Activated T-helper 17 cell treated with anti-CD3 and anti-CD28 coated beads, Interleukin-2, amount 50 U/mL, for 72 hours (primary cell): ENCODE data around the gene HDAC4. TPM values are rescaled to one million over a fixed set of nuclear protein-coding genes. Genes with fewer than 3 reads are reported as not detected.

Source experiments
- ATAC-seq: fragments of 150-1000 bp; cut with Tn5 transposase; replicated peaks from 2 replicates; pipeline ENCODE4 v1.10.0; 2021; ENCODE audit warnings: mild to moderate bottlenecking, moderate library complexity
- H3K27ac Mint-ChIP-seq: one replicate; pipeline ENCODE4 v1.8.0; 2022; ENCODE audit warnings: mixed read lengths
- H3K27me3 Mint-ChIP-seq: one replicate; pipeline ENCODE4 v1.8.0; 2022; ENCODE audit warnings: mixed read lengths
- H3K36me3 Mint-ChIP-seq: one replicate; pipeline ENCODE4 v1.8.0; 2022; ENCODE audit warnings: low read depth, mild to moderate bottlenecking, mixed read lengths
- H3K4me1 Mint-ChIP-seq: one replicate; pipeline ENCODE4 v1.8.0; 2022; ENCODE audit warnings: mixed read lengths
- H3K4me3 Mint-ChIP-seq: one replicate; pipeline ENCODE4 v1.8.0; 2022; ENCODE audit warnings: mild to moderate bottlenecking, mixed read lengths
- H3K9me3 Mint-ChIP-seq: one replicate; pipeline ENCODE4 v1.8.0; 2022; ENCODE audit warnings: mixed read lengths
- total RNA-seq, 2 donors: library from RNA; stranded (reverse); gene quantifications; one replicate each; pipeline ENCODE4 v1.2.3, GENCODE V29; 2022

The HDAC4 gene
- total RNA-seq, 2 donors from 2014 or later: 34.3 to 52.9 TPM

DNA sequence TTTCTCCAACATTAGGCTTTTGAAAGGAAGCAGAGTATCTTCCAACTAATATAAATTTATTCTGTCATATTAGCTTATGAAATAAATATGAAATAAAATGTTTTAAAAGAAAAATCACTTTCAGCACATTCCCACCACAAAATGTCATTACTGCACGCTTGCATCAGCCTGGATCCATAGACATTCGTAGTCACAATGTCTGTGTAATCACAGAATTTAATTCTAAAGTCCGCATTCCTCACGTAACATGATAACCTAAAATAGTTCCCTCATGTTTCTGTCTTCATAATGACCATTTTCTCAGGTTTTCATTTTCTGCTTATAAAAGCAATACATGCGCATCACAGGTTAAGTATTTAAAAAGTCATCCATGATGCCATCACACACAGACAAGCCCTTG lies 47.1 kb downstream of the HDAC4 start:
- peaks cover 30% of the 10 kb centered on the region for H3K36me3 Mint-ChIP-seq
- no peak overlapping the region for H3K4me3 Mint-ChIP-seq
- no peak for ATAC-seq
- H3K9me3 Mint-ChIP-seq: peaks cover 7% of the 10 kb centered on the region
- H3K27me3 Mint-ChIP-seq: no peaks in the 10 kb centered on the region
- no peak overlapping the region for H3K27ac Mint-ChIP-seq
- H3K4me1 Mint-ChIP-seq: no peaks in the 10 kb centered on the region

DNA sequence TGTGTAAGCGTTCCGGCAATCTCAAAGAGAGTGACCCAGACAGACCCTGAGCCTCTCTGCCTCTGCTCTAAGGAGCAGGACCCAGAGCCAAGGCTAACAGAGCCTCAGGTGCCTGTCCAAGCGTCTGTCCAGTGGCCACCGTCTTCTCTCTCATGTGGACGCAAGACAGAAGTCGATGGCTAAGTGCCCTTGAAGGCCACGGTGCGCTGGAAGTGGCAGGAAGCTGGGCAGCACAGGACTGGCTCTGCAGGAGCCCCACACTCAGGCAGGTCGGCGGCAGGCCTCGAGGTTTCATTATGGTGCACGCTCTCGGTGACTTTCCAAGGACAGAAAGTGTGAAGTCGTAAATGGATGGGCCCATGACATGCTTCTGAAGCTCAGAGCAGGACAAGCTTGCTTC lies 49.1 kb downstream of the HDAC4 start:
- no peaks in the 10 kb centered on the region for H3K27me3 Mint-ChIP-seq
- H3K4me1 Mint-ChIP-seq: no peaks in the 10 kb centered on the region
- H3K36me3 Mint-ChIP-seq: peaks cover 30% of the 10 kb centered on the region
- no peak for ATAC-seq
- no peak overlapping the region for H3K27ac Mint-ChIP-seq
- no peak overlapping the region for H3K4me3 Mint-ChIP-seq
- peaks cover 7% of the 10 kb centered on the region for H3K9me3 Mint-ChIP-seq

GRCh38 chr2:239349453-239350135 lies 51.2 kb downstream of the HDAC4 start:
- no peaks in the 10 kb centered on the region for H3K27me3 Mint-ChIP-seq
- no peaks in the 10 kb centered on the region for H3K9me3 Mint-ChIP-seq
- H3K36me3 Mint-ChIP-seq: peaks cover 30% of the 10 kb centered on the region
- no peak overlapping the region for H3K27ac Mint-ChIP-seq
- H3K4me1 Mint-ChIP-seq: no peaks in the 10 kb centered on the region
- no peak overlapping the region for H3K4me3 Mint-ChIP-seq
- ATAC-seq: no peak

DNA sequence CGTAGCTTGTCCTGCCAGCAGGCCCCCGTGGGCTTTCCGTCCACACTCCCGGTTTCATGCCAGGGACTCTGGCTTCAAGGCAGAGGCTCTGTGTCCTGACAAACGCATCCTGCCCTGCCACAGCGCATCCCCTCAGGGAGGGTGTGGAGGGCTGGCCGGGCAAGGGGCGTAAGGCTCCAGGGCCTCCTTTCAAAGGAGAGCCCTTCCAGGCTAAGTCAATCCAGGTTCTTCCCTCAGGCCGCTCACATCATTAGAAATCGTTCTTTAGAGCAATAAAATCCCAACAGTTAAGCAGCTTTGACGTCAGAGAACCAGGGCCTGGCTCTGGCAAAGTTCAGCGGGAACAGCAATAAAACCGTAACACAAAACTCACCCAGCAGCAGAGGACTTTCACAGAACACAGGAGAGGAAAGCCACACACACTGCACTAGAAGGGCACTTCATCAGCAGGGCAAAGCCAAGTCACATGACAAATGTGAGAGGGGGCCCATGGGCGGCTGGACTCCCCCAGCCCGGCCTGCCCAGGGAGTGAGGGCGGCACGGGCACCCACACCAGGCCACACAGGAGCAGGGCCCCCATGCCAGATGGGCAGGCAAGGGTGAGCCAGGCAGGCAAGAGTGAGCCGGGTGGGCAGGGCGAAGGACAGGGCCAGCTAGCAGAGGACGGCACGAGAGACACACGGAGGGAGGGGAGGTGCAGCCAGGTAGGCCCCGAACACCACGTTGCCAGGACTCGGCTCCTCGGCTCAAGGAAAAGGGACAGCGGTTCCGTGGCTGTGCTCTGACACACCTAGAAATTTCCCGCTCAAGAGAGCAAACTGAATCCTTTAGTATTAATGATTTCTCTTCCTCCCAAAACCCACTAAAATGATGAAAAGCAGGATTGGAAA lies 52.0 kb downstream of the HDAC4 start:
- Mint-ChIP-seq H3K36me3 (peaks cover 35% of the 10 kb centered on the region), H3K27ac (no peak overlapping the region), H3K27me3 (no peaks in the 10 kb centered on the region), H3K4me1 (no peaks in the 10 kb centered on the region), H3K9me3 (no peaks in the 10 kb centered on the region), H3K4me3 (no peak overlapping the region)
- ATAC-seq: no peak

- Mint-ChIP-seq H3K4me3 (no peak overlapping the region), H3K27ac (no peak overlapping the region), H3K9me3 (no peaks in the 10 kb centered on the region), H3K36me3 (peaks cover 24% of the 10 kb centered on the region), H3K4me1 (no peaks in the 10 kb centered on the region), H3K27me3 (no peaks in the 10 kb centered on the region)
- no peak for ATAC-seq
Measured at GRCh38 chr2:239346676-239347075, 54.1 kb downstream of the HDAC4 start.

- H3K4me3 Mint-ChIP-seq: no peak overlapping the region
- H3K27ac Mint-ChIP-seq: no peak overlapping the region
- peaks cover 4% of the 10 kb centered on the region for H3K4me1 Mint-ChIP-seq
- no peaks in the 10 kb centered on the region for H3K9me3 Mint-ChIP-seq
- H3K36me3 Mint-ChIP-seq: peaks cover 12% of the 10 kb centered on the region
- no peaks in the 10 kb centered on the region for H3K27me3 Mint-ChIP-seq
- ATAC-seq: no peak
Measured at GRCh38 chr2:239345251-239345650, 55.6 kb downstream of the HDAC4 start.

DNA sequence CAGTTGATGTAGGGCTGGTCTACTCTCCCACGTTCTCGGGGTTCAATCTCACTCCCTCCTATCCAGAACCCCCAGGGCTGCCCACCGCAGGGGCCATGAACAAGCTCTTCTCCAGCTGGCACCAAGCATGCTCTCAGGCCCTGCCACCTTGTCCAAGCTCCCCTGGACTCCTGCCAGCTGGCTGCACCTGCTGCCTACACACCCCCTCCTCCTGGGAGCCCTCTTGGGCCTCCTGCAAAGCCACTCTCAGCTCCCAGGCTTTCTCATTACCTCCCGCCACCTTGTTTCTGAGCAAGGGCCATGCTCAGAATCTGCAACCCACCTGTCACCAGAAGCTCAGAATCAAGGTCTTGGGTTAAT lies 56.0 kb downstream of the HDAC4 start:
- no peak overlapping the region for H3K27ac Mint-ChIP-seq
- H3K27me3 Mint-ChIP-seq: no peaks in the 10 kb centered on the region
- peaks cover 8% of the 10 kb centered on the region for H3K4me1 Mint-ChIP-seq
- H3K9me3 Mint-ChIP-seq: no peaks in the 10 kb centered on the region
- ATAC-seq: no peak
- H3K36me3 Mint-ChIP-seq: peaks cover 12% of the 10 kb centered on the region
- no peak overlapping the region for H3K4me3 Mint-ChIP-seq

DNA sequence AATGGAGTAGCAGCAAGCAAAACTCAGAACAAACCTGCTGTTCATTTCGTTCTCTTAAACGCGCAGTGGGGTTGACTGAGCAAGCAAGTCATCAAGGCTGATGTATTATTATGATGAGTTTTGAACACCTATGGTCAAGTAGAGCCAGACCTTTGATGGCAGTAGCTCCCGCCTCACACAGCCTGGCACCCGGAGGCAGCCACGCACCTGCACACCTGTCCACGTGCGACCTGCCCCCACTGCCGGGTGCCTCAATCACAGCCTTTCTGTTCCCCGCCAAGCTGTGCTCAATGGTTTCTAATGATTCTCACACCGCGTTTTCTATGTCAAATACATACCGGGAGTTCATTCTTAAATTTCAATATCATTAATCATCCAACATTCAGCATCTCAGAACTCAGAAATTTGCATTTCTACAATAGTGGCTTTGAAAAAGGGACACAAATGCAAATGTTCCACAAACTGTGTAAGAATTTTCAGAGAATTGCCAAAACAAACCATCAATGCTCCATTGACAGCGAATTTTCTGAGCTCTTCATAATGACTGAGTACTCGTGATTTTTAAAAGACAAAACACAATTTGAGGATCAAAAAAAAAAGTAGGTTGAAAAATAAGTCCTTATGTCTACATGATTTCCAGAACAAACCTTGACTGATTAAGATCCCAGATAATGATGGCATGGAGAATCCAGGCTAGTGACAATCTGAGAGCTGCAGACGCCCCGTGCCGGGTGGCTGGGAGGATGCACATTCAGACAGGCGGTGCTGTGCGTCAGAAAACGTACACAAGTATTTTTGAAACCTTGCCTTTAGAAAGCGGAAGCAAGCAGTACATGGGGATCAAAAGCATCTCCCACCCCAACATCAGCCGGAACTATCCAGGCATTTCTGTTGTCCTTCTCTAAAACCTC lies 56.6 kb downstream of the HDAC4 start:
- peaks cover 14% of the 10 kb centered on the region for H3K4me1 Mint-ChIP-seq
- H3K4me3 Mint-ChIP-seq: no peak overlapping the region
- no peak overlapping the region for H3K27ac Mint-ChIP-seq
- H3K9me3 Mint-ChIP-seq: no peaks in the 10 kb centered on the region
- peaks cover 6% of the 10 kb centered on the region for H3K36me3 Mint-ChIP-seq
- ATAC-seq: no peak
- H3K27me3 Mint-ChIP-seq: no peaks in the 10 kb centered on the region

GRCh38 chr2:239343460-239343859 lies 57.4 kb downstream of the HDAC4 start:
- Mint-ChIP-seq H3K4me3 (no peak overlapping the region), H3K36me3 (peaks cover 6% of the 10 kb centered on the region), H3K4me1 (peaks cover 14% of the 10 kb centered on the region), H3K27ac (no peak overlapping the region), H3K9me3 (no peaks in the 10 kb centered on the region), H3K27me3 (no peaks in the 10 kb centered on the region)
- ATAC-seq: no peak

GRCh38 chr2:239341840-239342239 lies 59.0 kb downstream of the HDAC4 start:
- no peak for ATAC-seq

GRCh38 chr2:239341146-239341732 lies 59.6 kb downstream of the HDAC4 start:
- no peak overlapping the region for H3K27ac Mint-ChIP-seq
- ATAC-seq: peak; percentile 49
- peaks cover 11% of the 10 kb centered on the region for H3K36me3 Mint-ChIP-seq
- no peaks in the 10 kb centered on the region for H3K27me3 Mint-ChIP-seq
- peaks cover 14% of the 10 kb centered on the region for H3K4me1 Mint-ChIP-seq
- H3K4me3 Mint-ChIP-seq: no peak overlapping the region
- H3K9me3 Mint-ChIP-seq: no peaks in the 10 kb centered on the region

More at GRCh38 chr2:239341840-239342239, 59.0 kb downstream of the HDAC4 start:
- H3K4me3 Mint-ChIP-seq: no peak overlapping the region
- H3K4me1 Mint-ChIP-seq: peaks cover 14% of the 10 kb centered on the region
- no peaks in the 10 kb centered on the region for H3K9me3 Mint-ChIP-seq
- no peak overlapping the region for H3K27ac Mint-ChIP-seq
- peaks cover 11% of the 10 kb centered on the region for H3K36me3 Mint-ChIP-seq
- no peaks in the 10 kb centered on the region for H3K27me3 Mint-ChIP-seq

GRCh38 chr2:239339726-239340601 lies 60.9 kb downstream of the HDAC4 start:
- Mint-ChIP-seq H3K27me3 (no peaks in the 10 kb centered on the region), H3K36me3 (peaks cover 11% of the 10 kb centered on the region), H3K9me3 (no peaks in the 10 kb centered on the region), H3K4me1 (peaks cover 19% of the 10 kb centered on the region), H3K4me3 (peak overlapping the region; percentile 56), H3K27ac (peak overlapping the region; percentile 84)
- peak; percentile 94 for ATAC-seq

DNA sequence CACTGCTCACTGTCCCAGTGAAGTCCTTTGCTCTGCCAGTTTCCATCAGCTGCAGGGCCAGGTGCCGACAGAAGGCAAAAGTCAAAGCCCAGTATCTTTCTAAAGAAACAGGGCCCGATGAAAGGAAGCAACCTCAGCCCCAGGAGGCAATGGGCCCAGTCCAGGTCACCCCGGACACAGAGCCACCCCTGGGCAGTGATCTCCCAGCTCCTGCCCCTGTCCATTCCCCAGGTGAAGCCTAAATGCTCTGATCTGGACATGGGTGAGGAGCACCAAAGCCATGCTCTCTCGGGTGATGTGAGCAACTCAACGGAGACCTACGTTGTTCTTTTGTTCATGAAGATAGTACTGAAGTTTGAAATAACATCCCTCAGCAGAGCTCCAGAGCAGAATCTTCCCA lies 61.6 kb downstream of the HDAC4 start:
- no peaks in the 10 kb centered on the region for H3K27me3 Mint-ChIP-seq
- no peaks in the 10 kb centered on the region for H3K9me3 Mint-ChIP-seq
- H3K27ac Mint-ChIP-seq: peak overlapping the region; percentile 84
- H3K36me3 Mint-ChIP-seq: peaks cover 11% of the 10 kb centered on the region
- peaks cover 19% of the 10 kb centered on the region for H3K4me1 Mint-ChIP-seq
- no peak for ATAC-seq
- H3K4me3 Mint-ChIP-seq: peak overlapping the region; percentile 56
